SU-DHL-6 (cell line): ENCODE data around the gene ATP2A3.

Experiments
- CTCF ChIP-seq: fragments of 200-600 bp; sonication (generic); IDR thresholded peaks from one replicate; pipeline ENCODE4 v1.5.1; 2017; ENCODE audit warnings: antibody characterized with exemption, mild to moderate bottlenecking, low read length, moderate library complexity; ENCODE audit not compliant: insufficient read depth, poor library complexity, severe bottlenecking
- EZH2phosphoT487 ChIP-seq: fragments of 200-600 bp; sonication (generic), shearing (Covaris generic); conservative IDR thresholded peaks from 2 replicates; pipeline ENCODE4 v1.6.1; 2018; ENCODE audit warnings: mild to moderate bottlenecking, antibody characterized with exemption, low read length, moderate library complexity, mixed read lengths

- TF ChIP-seq CTCF (no peak), EZH2phosphoT487 (no peak)
Measured at GRCh38 chr17:3954976-3955672, 9.1 kb downstream of the ATP2A3 start.
